Neural crest cell (in vitro differentiated cells): Measurements from ENCODE around the gene PLSCR1. TPM values are rescaled to one million over a fixed set of nuclear protein-coding genes. Genes with fewer than 3 reads are reported as not detected.

ENCODE experiments used
- DNase-seq: peaks from one replicate; pipeline ENCODE4 v3.0.0; 2021; ENCODE audit warnings: low read depth, mixed read lengths, low spot score
- H3K27ac Mint-ChIP-seq: one replicate; pipeline ENCODE4 v1.8.0; 2021; ENCODE audit warnings: mild to moderate bottlenecking, mixed read lengths; ENCODE audit not compliant: unreplicated experiment
- H3K27me3 Mint-ChIP-seq: 2 replicates; pipeline ENCODE4 v1.8.0; 2021; ENCODE audit warnings: low read depth, mild to moderate bottlenecking, mixed read lengths
- H3K36me3 Mint-ChIP-seq: 2 replicates; pipeline ENCODE4 v1.8.0; 2021; ENCODE audit warnings: low read depth, mild to moderate bottlenecking, mixed read lengths
- H3K4me1 Mint-ChIP-seq: 2 replicates; pipeline ENCODE4 v1.8.0; 2021; ENCODE audit warnings: mixed read lengths
- H3K4me3 Mint-ChIP-seq: one replicate; pipeline ENCODE4 v1.8.0; 2021; ENCODE audit warnings: mild to moderate bottlenecking, mixed read lengths
- H3K9me3 Mint-ChIP-seq: 2 replicates; pipeline ENCODE4 v1.8.0; 2021; ENCODE audit warnings: mixed read lengths
- total RNA-seq: library from RNA; stranded (reverse); gene quantifications from 2 replicates; pipeline ENCODE4 v1.2.1, GENCODE V29; 2021
- TF ChIP-seq, protein P1 (sequence below): fragments of 200-600 bp; sonication (generic); conservative IDR thresholded peaks from 2 replicates; pipeline ENCODE4 v1.5.0; 2021; ENCODE audit warnings: antibody characterized with exemption, mild to moderate bottlenecking

PLSCR1 gene
- total RNA-seq, 1 donor from 2014 or later: 29.8 TPM

GRCh38 chr3:146542978-146543377 is 1.4 kb downstream of the PLSCR1 start:
- H3K36me3 Mint-ChIP-seq: peaks cover 7% of the 10 kb centered on the region
- H3K4me3 Mint-ChIP-seq: peak overlapping the region; percentile 96
- no peaks in the 10 kb centered on the region for H3K27me3 Mint-ChIP-seq
- H3K4me1 Mint-ChIP-seq: peaks cover 25% of the 10 kb centered on the region
- peaks cover 3% of the 10 kb centered on the region for H3K9me3 Mint-ChIP-seq
- DNase-seq: no peak
- H3K27ac Mint-ChIP-seq: peak overlapping the region; percentile 39
- TF ChIP-seq, protein P1, sequence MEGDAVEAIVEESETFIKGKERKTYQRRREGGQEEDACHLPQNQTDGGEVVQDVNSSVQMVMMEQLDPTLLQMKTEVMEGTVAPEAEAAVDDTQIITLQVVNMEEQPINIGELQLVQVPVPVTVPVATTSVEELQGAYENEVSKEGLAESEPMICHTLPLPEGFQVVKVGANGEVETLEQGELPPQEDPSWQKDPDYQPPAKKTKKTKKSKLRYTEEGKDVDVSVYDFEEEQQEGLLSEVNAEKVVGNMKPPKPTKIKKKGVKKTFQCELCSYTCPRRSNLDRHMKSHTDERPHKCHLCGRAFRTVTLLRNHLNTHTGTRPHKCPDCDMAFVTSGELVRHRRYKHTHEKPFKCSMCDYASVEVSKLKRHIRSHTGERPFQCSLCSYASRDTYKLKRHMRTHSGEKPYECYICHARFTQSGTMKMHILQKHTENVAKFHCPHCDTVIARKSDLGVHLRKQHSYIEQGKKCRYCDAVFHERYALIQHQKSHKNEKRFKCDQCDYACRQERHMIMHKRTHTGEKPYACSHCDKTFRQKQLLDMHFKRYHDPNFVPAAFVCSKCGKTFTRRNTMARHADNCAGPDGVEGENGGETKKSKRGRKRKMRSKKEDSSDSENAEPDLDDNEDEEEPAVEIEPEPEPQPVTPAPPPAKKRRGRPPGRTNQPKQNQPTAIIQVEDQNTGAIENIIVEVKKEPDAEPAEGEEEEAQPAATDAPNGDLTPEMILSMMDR: no peak

DNA sequence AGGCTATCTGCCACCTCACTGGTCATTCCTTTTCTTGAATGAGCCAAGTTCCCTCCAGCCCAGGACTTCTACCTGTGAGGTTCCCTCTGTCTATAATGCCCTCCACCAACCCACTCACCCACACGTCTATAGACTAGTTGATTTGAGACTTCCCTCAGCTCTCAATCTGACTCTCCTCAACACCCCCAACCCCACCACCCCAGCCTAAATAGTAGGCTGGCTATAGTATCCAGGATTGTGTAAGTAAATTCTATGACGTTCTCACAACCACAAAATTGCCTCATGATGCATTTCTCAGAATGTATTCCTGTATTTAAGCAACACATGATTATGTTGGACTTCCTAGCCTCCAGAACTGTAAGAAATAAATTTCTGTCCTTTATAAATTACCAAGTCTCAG is 2.2 kb downstream of the PLSCR1 start:
- H3K27me3 Mint-ChIP-seq: no peaks in the 10 kb centered on the region
- H3K4me3 Mint-ChIP-seq: peak overlapping the region; percentile 58
- H3K4me1 Mint-ChIP-seq: peaks cover 25% of the 10 kb centered on the region
- H3K27ac Mint-ChIP-seq: no peak overlapping the region
- no peak for DNase-seq
- H3K9me3 Mint-ChIP-seq: peaks cover 3% of the 10 kb centered on the region
- TF ChIP-seq, protein P1: no peak
- peaks cover 10% of the 10 kb centered on the region for H3K36me3 Mint-ChIP-seq

DNA sequence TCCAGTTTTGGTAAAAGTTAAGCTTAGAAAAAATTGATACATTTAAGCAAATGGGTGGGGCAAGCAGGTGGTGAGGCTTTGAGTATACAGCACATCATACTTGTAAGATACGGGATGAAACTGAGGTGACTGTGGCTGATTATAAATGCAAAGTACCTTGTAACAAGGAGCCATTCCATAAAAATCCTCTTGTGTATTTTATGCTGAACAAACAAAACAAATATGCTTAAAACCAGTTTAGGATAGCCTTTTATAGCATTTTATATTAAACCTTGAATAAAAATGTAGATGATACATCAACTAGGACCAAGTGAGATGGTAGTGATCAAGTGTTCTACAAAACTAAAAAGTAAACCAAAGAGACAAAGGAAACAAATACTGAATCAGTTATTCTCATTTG is 3.4 kb downstream of the PLSCR1 start:
- Mint-ChIP-seq H3K4me1 (peaks cover 25% of the 10 kb centered on the region), H3K27me3 (no peaks in the 10 kb centered on the region), H3K4me3 (no peak overlapping the region), H3K27ac (no peak overlapping the region), H3K36me3 (peaks cover 12% of the 10 kb centered on the region), H3K9me3 (peaks cover 3% of the 10 kb centered on the region)
- TF ChIP-seq, protein P1: no peak
- no peak for DNase-seq

DNA sequence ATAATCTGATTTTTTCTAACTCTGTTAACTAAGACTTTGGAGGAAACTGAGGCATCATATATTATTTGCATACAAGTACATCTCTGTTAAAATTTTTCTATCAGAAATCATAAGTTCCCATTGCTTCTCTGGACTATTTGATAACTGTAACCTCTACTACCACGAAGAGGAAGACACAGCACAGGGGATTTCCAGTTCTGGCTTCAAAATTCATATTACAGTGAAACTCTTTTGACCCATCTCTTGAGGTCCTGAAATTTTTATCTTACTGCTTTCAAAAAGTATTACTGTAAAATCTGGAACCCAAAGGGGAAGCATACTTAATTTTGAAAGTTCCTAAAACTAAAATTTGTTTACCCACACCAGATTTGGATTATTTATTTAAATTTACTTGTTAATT is 4.2 kb downstream of the PLSCR1 start:
- no peak for DNase-seq
- Mint-ChIP-seq H3K4me1 (peaks cover 25% of the 10 kb centered on the region), H3K4me3 (no peak overlapping the region), H3K9me3 (peaks cover 3% of the 10 kb centered on the region), H3K27ac (no peak overlapping the region), H3K36me3 (peaks cover 12% of the 10 kb centered on the region), H3K27me3 (no peaks in the 10 kb centered on the region)
- TF ChIP-seq, protein P1: no peak

GRCh38 chr3:146539315-146539714 is 5.1 kb downstream of the PLSCR1 start:
- H3K36me3 Mint-ChIP-seq: peaks cover 17% of the 10 kb centered on the region
- H3K27ac Mint-ChIP-seq: no peak overlapping the region
- no peak for DNase-seq
- TF ChIP-seq, protein P1: no peak
- no peaks in the 10 kb centered on the region for H3K27me3 Mint-ChIP-seq
- peaks cover 3% of the 10 kb centered on the region for H3K9me3 Mint-ChIP-seq
- H3K4me3 Mint-ChIP-seq: no peak overlapping the region
- peaks cover 23% of the 10 kb centered on the region for H3K4me1 Mint-ChIP-seq

DNA sequence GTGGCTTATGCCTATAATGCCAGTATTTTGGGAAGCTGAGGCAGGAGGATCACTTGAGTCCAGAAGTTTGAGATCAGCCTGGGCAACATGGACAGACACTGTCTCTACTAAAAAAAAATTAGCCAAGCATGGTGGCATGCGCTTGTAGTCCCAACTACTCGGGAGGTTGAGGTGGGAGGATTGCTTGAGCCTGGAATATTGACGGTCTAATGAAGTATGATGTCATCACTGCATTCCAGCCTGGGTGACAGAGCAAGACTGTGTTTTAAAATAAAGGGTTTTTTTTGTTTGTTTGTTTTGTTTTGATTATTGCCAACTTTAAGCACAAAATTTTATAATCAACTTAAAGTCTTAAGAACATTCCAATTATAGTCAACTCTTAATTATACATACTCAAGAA is 6.8 kb downstream of the PLSCR1 start:
- H3K27ac Mint-ChIP-seq: no peak overlapping the region
- H3K36me3 Mint-ChIP-seq: peaks cover 20% of the 10 kb centered on the region
- H3K4me1 Mint-ChIP-seq: peaks cover 14% of the 10 kb centered on the region
- no peak for DNase-seq
- TF ChIP-seq, protein P1: no peak
- H3K27me3 Mint-ChIP-seq: no peaks in the 10 kb centered on the region
- H3K4me3 Mint-ChIP-seq: no peak overlapping the region
- H3K9me3 Mint-ChIP-seq: peaks cover 3% of the 10 kb centered on the region
